Measurements from ENCODE around the gene PPP1R7.

PPP1R7 gene

DNA sequence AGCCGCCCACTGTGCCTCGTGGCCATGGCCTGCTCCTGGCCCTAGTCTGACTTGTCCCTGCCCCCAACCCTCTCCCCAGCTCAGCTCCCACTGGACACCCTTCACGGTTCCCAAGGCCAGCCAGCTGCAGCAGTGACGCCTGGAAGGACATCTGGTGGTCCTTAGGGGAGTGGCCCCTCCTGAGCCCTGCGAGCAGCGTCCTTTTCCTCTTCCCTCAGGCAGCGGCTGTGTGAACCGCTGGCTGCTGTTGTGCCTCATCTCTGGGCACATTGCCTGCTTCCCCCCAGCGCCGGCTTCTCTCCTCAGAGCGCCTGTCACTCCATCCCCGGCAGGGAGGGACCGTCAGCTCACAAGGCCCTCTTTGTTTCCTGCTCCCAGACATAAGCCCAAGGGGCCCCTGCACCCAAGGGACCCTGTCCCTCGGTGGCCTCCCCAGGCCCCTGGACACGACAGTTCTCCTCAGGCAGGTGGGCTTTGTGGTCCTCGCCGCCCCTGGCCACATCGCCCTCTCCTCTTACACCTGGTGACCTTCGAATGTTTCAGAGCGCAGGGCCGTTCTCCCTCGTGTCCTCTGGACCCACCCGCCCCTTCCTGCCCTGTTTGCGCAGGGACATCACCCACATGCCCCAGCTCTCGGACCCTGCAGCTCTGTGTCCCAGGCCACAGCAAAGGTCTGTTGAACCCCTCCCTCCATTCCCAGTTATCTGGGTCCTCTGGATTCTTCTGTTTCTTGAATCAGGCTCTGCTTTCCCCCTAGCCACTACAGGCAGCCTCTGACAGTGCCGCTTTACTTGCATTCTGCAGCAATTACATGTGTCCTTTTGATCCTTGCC, 74.0 kb downstream of the PPP1R7 start:
- DNase-seq, result no peak
- Mint-ChIP-seq H3K9me3 (no peaks in the 10 kb centered on the region), H3K27ac (peak overlapping the region; percentile 52), H3K36me3 (ENCODE audit: low read depth) (peaks cover 37% of the 10 kb centered on the region), H3K4me3 (no peak overlapping the region), H3K4me1 (ENCODE audit: low read depth) (peaks cover 11% of the 10 kb centered on the region), H3K27me3 (peaks cover 5% of the 10 kb centered on the region)

DNA sequence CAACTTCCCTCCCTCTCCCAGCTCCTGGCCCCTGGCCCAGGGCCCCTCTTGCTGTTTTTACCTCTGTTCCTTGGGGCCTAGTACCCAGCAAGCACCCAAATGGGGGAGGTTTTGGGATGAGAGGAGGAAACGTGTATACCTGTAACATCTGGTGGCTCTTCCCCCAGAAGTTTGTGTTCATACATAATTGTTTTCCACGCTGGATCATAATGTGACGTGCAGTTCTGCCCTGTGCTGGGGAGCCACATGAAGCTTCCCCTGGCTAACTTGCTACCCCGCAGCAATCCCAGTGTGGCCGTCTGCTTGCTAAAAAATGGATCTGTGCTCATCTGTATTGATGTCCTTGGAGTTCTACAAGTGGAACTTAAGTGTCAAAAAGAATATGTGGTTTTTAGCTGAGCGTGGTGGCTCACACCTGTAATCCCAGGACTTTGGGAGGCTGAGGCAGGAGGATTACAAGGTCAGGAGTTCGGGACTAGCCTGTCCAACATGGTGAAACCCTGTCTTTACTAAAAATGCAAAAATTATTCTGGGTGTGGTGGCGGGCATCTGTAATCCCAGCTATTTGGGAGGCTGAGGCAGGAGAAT, 74.7 kb downstream of the PPP1R7 start:
- Mint-ChIP-seq H3K4me3 (no peak overlapping the region), H3K36me3 (ENCODE audit: low read depth) (peaks cover 43% of the 10 kb centered on the region), H3K9me3 (no peaks in the 10 kb centered on the region), H3K27ac (peak overlapping the region; percentile 52), H3K4me1 (ENCODE audit: low read depth) (peaks cover 9% of the 10 kb centered on the region), H3K27me3 (peaks cover 2% of the 10 kb centered on the region)
- DNase-seq, result no peak

DNA sequence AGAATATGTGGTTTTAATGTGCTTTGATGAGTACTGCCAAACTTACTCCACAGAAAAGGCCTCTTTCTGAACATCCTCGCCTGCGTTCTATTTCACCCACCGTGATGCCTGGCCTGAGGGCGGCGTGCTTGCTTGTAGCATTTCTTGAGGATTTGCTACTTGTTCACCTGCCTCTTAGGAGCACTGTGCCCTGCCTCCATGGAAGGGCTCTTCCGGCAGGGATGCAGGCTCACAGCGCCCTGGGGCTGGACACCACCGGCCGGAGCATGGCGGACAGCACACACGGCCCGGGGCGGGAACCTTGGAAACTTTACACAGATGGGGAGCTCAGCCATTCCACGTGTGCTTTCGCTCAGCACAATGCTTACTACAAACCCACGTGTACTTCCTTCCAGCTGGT, 75.3 kb downstream of the PPP1R7 start:
- DNase-seq, result no peak
- Mint-ChIP-seq H3K4me3 (no peak overlapping the region), H3K27ac (no peak overlapping the region), H3K4me1 (ENCODE audit: low read depth) (peaks cover 9% of the 10 kb centered on the region), H3K36me3 (ENCODE audit: low read depth) (peaks cover 49% of the 10 kb centered on the region), H3K9me3 (no peaks in the 10 kb centered on the region), H3K27me3 (no peaks in the 10 kb centered on the region)

DNA sequence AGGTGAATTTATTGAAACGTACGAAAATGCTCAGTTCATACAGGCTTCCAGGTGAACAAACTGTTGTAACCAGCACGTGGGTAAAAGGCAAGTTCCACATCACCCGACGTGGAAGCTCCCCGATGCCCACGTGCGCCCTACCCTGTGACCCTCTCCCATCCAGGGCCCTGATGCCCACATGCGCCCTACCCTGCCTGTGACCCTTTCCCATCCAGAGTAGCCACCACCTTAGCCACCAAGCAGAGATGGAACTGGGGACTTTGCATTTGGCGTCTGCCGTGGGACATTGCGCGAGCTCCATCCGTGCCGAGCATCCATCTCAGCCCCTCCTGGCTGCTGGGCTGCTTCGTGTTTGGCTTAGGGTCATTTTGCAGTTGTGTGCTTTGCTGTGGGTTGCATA, 75.7 kb downstream of the PPP1R7 start:
- Mint-ChIP-seq H3K4me3 (no peak overlapping the region), H3K36me3 (ENCODE audit: low read depth) (peaks cover 53% of the 10 kb centered on the region), H3K27ac (no peak overlapping the region), H3K9me3 (no peaks in the 10 kb centered on the region), H3K4me1 (ENCODE audit: low read depth) (peaks cover 9% of the 10 kb centered on the region), H3K27me3 (no peaks in the 10 kb centered on the region)
- no peak for DNase-seq

DNA sequence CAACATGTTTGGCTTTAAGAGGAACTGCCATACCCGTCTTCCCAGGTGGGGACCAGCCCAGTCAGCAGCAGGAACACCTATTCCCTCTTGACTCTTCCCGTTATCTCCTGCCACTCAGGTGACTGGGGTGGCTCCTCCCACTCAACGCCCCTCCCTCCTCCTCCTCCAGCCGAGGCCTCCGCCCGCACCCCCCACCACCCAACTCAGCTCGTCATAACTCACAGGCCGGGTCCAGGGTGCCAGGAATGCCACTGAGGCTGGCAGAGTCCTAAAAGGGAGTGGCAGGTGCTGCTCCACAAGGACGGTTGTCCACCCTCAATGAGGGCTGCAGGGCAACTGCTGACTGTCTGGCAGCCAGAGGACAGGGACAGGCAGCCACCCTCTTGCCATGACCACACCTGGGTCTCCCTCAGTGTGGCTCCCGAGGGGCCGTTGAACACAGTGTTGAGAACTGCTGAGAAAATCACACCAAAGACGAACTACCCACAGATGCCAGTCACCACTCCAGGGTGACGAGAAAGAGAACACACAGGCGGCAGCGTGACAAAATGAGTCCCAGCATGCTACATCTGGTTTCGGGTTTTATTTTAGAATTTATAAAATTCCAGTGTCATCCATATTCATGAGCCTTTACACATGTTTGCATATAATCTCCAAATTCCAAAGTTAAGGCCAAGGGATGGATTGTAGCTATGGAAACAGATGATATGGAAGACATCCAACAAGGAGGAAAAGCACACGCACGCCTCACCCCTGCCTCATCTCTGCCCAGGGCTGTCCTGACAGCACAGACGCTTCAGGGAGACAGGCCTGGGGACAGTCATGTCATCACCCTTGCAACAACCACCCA, 76.7 kb downstream of the PPP1R7 start:
- H3K36me3 Mint-ChIP-seq (ENCODE audit: low read depth), result peaks cover 63% of the 10 kb centered on the region
- H3K27me3 Mint-ChIP-seq, result no peaks in the 10 kb centered on the region
- H3K9me3 Mint-ChIP-seq, result no peaks in the 10 kb centered on the region
- no peak for DNase-seq
- no peak overlapping the region for H3K4me3 Mint-ChIP-seq
- no peak overlapping the region for H3K27ac Mint-ChIP-seq
- peaks cover 9% of the 10 kb centered on the region for H3K4me1 Mint-ChIP-seq (ENCODE audit: low read depth)

DNA sequence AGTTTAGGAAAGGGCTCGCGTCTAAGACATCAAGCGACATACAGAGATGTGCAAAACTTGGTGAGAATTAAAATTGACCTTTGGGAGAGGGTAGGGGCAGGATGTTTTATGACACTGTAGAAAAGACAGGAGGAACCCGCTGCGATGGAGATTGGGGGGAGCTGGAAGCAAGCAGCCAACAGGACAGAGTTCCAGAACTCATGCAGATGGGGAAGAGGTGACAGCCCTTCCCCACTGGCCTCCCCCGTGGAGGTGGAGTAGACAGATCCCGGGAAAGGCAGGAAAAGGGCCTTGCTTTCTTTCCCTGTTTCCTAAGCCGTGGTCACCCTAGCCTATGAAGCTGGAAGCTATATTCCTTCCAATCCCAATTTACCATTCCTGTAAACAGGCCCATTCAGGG, 77.3 kb downstream of the PPP1R7 start:
- DNase-seq, result no peak
- H3K4me1 Mint-ChIP-seq (ENCODE audit: low read depth), result peaks cover 9% of the 10 kb centered on the region
- peak overlapping the region; percentile 8 for H3K27ac Mint-ChIP-seq
- H3K9me3 Mint-ChIP-seq, result no peaks in the 10 kb centered on the region
- no peak overlapping the region for H3K4me3 Mint-ChIP-seq
- no peaks in the 10 kb centered on the region for H3K27me3 Mint-ChIP-seq
- H3K36me3 Mint-ChIP-seq (ENCODE audit: low read depth), result peaks cover 69% of the 10 kb centered on the region

DNA sequence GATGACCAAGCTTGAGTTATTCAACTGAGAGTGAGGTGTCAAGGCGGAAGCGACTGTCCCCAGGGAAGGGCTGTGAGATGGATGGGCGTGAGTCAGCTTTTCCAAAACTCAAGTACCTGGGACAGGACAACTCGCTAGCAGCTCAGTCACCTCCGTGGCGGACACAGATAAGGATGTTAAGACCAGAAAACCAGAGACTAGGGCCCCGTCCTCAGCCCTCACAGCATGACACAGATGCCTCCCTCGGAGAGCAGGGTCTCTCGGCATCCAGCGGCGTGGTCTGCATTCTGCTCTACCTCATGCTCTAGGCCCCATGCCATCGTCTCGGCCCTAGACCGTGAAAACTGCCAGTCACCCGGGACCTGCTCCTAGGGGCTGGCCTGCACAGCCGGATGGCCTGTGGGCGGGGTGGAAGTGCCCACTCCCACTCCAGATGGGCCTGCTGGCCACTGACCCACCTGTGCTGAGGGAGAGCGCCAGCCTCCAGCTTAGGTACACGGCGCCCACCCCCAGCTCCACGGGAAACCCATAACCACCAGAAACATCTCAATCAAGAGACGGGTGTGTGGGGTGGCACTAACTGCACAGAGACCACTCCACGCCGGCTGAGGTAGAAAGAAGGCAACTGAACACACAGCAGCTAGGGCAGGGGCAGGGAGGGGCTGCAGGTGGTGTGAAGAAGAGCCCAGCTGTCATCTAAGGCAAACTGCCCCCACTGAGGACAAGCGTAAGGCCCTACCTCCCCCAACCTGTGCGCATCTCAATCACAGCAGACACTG, 78.0 kb downstream of the PPP1R7 start:
- H3K27ac Mint-ChIP-seq, result peak overlapping the region; percentile 8
- DNase-seq, result no peak
- H3K4me1 Mint-ChIP-seq (ENCODE audit: low read depth), result peaks cover 8% of the 10 kb centered on the region

DNA sequence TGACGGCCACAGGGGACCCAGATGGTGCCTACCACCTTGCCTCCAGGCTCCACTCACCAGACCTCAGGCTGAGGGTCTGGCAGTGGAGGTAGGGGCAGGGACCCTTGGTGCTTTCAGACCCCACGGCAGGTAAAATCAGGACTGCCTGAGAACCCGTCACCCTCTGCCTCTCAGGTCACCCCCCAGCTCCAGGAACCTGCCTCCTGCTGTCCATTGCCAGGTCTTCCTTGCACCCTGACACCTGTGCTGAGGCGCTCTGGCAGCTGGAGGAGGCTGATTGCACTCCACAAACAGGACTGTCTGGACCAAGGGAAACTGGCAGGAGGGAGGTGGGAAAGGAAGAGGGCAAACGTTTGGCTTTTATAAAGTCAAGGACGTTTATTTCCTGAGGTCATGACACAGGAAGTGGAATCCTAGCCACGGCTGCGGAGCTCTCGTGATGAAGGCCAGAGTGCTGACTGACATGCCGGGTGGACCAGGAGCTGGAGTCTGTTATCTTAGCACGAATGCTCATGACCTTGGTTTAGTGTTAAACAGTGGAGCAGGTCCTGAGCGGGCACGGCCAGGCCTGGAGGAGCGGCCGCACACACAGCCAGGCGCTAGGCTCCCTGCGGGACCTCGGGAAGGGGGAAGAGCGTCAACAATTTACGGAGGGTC, 78.7 kb downstream of the PPP1R7 start:
- H3K36me3 Mint-ChIP-seq (ENCODE audit: low read depth), result peaks cover 83% of the 10 kb centered on the region
- H3K9me3 Mint-ChIP-seq, result no peaks in the 10 kb centered on the region
- no peak overlapping the region for H3K27ac Mint-ChIP-seq
- H3K4me1 Mint-ChIP-seq (ENCODE audit: low read depth), result peaks cover 4% of the 10 kb centered on the region
- no peaks in the 10 kb centered on the region for H3K27me3 Mint-ChIP-seq
- no peak overlapping the region for H3K4me3 Mint-ChIP-seq
- no peak for DNase-seq

More for the DNA sequence above, 78.0 kb downstream of the PPP1R7 start:
- Mint-ChIP-seq H3K27me3 (no peaks in the 10 kb centered on the region), H3K9me3 (no peaks in the 10 kb centered on the region), H3K4me3 (no peak overlapping the region), H3K36me3 (ENCODE audit: low read depth) (peaks cover 76% of the 10 kb centered on the region)

DNA sequence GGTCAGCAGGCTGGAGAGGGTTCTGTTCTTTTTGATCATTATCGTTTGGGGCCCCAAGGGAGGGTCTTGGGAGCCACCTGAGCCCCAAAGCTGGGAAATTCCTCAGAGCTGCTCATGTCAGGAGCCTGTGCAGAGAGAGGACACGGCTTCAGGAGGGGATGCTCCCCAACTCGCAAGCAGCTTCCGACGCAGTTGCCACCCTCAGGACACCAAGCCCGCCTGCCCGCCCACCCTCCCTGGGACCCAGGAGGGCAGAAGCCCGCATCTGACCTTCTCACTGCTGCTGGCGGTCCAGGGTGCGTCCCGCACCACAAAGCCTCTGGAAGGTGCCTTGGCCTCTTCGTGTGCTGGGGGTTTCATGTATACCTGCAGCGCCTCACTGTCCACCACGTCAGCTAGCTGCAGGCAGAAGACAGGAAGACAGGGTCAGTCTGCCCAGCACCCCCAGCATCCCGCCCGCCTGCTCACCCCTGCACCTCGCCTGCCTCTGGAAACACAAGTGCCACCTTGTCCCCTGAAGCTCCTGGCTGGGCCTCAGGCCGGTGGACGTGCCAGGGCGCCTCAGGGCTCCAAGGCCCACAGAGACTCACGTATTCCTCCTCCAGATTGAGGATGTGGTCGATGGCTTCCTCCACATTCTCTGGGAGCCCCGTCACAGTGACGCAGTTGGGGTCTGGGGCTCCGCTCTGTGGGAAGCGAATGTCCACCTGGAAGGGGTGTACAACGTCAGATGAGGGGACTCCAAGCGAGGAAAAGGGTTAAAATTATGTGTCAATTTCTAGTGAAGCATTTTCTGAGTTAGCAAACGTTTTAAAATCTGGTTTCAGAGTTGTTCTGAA, 79.5 kb downstream of the PPP1R7 start:
- no peaks in the 10 kb centered on the region for H3K27me3 Mint-ChIP-seq
- no peak overlapping the region for H3K4me3 Mint-ChIP-seq
- no peaks in the 10 kb centered on the region for H3K9me3 Mint-ChIP-seq
- H3K36me3 Mint-ChIP-seq (ENCODE audit: low read depth), result peaks cover 91% of the 10 kb centered on the region
- no peak for DNase-seq
- no peak overlapping the region for H3K27ac Mint-ChIP-seq
- no peaks in the 10 kb centered on the region for H3K4me1 Mint-ChIP-seq (ENCODE audit: low read depth)

DNA sequence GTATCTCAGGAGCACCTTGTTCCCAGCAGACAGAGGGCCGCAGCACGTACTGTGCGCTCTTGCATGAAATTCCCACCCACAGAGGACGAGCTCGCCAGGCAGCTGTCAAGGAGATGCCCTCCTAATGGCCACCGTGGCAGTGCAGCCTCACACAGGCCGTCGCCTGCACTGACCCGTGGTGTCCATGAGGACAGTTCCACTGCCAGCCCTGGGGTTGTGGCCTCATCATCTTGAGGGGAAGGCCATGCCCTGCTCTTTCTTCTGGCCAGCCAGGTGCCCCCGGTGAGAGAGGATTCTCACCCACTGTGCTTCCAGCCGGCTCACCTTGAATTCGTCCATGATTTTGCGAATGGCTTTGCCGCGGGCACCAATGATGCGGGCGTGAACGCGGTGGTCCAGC, 80.2 kb downstream of the PPP1R7 start:
- Mint-ChIP-seq H3K4me1 (ENCODE audit: low read depth) (no peaks in the 10 kb centered on the region), H3K27ac (no peak overlapping the region), H3K36me3 (ENCODE audit: low read depth) (peaks cover 96% of the 10 kb centered on the region), H3K27me3 (no peaks in the 10 kb centered on the region), H3K4me3 (no peak overlapping the region), H3K9me3 (no peaks in the 10 kb centered on the region)
- no peak for DNase-seq

DNA sequence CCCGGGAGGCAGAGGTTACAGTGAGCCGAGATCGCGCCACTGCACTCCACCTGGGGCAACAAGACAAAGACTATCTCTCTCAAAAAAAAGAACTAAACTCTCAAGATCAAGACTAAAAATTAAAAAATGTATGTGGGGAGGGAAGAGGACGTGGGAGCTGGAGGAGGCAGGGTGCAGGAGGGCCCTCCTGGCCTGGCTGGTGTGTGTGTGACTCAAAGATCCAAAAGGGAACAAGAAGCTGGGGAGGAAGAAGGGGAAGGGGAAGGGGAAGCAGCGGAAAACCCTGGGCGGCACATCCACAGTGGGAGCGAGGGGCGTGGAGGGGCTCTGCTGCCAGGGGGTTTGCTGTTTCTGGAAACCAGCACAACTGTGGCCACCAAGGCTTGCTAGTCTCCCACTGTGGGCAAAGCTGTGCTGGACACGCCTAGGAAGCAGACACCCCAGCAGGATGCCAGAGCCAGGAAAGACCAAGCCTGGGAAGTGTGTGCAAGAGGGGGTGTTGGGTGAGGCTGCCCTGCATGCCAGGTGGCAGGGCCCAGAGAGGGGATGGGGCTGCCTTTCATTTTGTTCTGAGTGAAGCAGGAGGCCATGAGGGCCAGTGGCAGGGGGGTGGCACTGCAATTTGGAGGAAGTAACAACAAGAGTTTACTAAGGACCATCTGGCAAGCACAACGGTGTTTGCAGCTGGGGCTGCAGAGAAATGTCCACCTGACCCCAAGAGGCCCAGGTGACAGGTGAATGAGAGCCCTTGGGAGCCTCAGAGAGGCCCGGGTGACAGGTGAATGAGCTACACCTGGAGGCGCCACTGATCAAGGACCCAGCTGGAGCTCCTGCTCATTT, 82.7 kb downstream of the PPP1R7 start:
- Mint-ChIP-seq H3K27me3 (no peaks in the 10 kb centered on the region), H3K9me3 (no peaks in the 10 kb centered on the region), H3K4me3 (no peak overlapping the region), H3K36me3 (ENCODE audit: low read depth) (peaks cover 98% of the 10 kb centered on the region), H3K27ac (peak overlapping the region; percentile 34), H3K4me1 (ENCODE audit: low read depth) (no peaks in the 10 kb centered on the region)
- DNase-seq, result no peak
